NCI-H2196 (cell line): ENCODE measurements around the gene CAB39.

Experiments used
- DNase-seq: peaks from one replicate; lab custom pipeline; 2025; ENCODE audit not compliant: unreplicated experiment; lab: John Stamatoyannopoulos, UW

Gene CAB39

DNA sequence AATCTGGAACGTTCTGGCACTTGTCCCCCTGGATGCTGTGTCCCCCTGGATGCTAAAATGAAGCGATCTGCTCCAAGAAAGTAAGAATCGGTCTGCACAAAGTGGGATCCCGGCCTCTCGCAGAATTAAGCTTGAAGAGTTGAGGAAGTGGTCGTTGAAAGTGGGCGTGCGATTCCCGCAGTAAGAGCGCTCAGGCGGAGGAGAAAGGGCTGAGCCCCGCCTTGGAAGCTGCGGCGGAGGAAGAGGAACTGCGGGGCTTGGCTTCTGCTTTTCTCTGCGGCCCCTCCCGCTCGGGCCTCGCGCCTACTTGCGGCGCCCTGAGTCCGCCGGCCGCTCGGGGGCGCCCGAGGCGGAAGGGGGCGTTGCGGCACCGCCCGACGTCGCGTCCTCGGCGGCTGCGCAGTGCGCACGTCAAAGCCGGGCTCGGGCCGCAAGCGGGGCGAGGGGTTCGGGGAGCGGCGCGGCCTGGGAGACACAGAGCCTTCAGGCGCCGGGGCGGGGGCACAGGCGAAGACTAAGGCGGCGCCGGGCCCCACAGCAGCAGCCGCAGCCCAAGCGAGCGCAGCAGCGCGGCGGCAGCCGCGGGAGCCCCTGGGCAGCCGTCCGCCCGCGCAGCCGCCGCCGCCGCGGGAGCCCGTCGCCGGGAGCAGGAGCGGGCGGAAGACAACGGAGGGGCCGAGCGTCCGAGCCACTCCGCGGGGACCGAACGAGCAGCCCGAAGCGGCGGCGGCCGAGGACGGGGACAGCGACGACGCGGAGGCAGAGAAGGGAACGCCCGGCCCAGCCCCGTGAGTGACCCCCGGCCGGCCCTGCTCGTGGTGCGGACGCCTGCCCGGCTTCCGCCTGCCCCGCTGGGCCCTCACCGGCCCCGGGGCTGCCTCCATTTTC is at the start of gene CAB39:
CAB39 (plus strand) TSS at position 400 of the 888 bp plus-strand sequence. CDS start 47,160 bp downstream, outside the sequence.
- DNase-seq = peak; percentile 96

DNA sequence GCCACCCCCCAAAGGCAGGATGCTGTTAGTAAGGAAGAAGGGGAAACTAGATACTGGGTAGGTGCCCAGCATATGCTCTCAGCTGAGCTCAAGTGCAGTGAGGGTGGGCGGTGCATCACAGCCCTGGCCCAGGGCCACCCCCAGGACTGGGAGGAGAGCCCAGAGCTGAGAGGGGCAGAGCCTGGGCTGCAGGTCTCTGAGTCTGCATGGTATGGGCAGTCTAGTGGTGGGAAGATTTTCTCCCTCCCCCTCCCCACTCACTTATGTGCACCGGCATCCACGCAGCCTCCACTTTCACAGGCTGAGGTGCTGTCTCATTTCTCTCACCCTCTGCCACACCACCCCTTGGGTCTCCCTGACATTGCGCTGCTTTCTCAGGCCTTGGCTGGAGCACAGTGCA is 48.5 kb upstream of the CAB39 start:
- peak; percentile 7 for DNase-seq

DNA sequence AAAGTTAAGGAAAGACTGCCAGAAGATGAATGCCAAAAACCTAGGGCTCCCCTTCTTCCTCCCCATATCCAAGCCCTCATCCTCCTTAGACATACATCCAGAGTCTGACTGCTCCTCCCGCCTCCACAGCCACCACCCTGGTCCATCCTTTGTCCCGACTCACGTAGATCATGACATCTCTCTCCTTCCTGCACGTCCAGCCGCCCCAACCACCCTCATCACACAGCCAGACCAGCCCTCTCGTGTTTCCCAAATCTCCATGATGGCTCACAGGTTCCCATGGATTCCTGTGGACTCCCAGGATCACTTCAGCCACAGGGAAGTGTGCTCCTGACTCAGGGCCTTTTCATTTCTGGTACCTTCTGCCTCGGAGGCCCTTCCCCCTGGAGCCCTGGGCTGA is 47.8 kb upstream of the CAB39 start:
- no peak for DNase-seq

DNA sequence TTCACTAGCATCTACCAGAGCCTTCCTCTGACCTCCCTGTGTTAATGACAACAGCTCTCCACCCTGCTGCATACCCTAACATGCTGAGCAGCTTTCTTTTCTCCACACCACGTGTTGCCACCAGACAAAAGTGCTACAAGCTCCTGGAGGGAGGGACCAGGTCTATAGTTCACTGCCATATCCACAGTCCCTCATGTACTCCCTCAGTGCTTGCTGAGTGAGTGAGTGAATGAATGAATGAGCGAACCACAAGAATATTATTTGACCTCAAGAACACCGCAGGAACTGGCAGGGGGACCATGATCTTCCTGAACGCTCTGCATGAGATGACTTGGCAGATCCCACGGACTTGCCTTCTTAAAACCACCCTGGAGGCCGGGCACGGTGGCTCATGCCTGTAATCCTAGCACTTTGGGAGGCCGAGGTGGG is 47.4 kb upstream of the CAB39 start:
- DNase-seq = no peak

DNA sequence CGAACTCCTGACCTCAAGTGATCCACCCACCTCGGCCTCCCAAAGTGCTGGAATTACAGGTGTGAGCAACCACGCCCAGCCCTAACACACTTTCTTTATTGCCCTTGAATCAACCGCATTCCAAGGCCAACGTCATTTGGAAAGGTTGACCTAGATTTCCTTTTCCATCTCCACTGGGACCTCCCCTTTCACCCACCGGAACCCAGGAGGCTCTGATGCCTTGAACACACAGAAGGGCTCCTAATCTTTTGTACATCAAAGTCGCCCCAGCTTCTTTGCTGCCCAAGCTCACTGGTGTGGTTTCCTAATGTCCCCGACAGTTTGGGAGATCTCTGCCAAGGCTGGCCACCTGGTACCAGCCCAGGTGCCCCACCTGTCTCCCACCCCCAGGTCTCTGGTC is 46.2 kb upstream of the CAB39 start:
- no peak for DNase-seq

DNA sequence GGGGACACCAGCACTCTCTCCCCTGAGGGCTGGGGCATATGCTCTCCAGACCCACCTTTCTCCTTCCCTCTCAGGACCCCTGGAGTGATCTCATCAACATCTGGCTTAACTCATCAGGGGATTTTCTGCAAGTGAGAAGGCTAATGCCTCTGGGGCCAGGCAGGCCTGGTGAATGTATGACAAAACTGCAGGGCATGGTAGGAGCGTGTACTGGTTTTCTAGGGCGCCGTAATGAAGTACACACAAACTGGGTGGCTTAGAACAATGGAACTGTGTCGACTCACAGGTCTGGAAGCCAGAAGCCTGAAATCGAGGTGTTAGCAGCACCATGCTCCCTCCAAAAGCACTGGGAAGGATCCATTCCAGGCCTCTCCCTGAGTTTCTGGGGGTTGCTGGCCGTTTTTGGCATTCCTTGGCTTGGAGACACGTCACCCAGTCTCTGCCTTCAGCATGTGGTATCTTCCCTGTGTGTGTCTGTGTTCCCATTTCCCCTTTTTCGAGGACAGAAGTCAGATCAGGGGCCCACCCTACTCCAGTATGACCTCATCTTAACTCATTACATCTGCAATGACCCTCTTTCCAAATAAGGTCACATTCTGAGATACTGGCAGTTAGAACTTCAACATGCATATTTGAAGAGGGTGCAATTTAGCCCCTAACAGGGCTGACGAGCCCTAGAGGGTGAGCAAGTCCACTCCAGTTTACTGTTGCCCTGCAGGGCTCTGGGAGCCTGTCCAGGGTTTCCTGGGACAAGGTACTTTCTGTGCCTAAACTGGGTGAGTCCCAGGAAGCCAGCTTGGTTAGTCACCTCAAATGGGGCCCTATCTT is 45.5 kb upstream of the CAB39 start:
- no peak for DNase-seq

DNA sequence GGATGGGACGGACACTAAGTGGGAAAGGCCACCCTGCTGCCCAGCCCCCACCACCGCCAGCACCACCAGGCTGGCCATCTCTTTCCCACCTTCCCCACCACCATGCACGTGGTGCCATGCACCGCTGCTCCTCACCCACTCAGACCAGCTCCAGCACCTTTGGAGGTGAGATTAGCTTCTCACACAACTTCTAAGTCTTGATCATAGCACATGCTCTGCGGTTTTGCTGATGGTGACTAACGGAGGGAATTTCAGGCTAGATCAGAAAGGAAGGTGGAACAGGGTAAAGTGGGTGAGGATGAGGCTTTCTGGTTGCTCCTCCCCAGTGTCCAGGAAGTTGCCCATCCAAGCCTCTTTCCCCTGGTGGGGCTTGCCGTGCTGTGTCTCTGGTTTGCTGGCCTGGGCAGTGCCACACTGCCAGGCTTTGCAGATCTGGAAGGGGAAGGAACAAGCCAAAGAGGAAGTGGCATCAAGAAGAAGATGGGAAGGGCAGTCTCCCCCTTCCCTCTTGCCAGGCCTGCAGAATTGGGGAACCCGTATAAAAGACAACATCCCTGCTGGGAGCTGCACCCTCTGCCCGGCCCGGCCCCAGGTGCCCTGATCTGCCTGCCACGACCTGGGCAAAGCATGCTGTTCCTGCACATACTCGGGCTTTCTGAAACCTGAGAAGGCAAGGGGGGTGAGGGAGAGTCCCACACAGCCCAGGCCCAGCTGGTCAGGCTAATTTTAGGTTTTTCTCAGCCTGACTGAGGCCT is 44.3 kb upstream of the CAB39 start:
- no peak for DNase-seq

DNA sequence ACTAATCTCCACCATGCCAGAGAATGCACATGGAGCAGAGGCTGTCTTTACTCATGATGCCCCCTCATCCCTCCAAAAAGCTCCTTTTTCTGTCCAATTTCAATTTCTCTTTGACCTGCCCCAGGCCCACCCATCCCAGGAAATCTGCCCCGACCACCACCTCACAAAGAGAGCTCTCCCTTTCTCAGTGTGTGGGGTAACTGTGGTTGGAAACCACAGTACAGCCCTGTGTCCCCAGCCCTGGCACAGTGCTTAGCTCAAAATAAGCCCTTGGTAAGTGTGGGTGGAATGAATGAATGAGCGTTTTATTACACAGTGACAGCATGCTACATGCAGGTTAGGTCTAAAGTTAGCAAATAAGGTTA is 43.7 kb upstream of the CAB39 start:
- DNase-seq = no peak

DNA sequence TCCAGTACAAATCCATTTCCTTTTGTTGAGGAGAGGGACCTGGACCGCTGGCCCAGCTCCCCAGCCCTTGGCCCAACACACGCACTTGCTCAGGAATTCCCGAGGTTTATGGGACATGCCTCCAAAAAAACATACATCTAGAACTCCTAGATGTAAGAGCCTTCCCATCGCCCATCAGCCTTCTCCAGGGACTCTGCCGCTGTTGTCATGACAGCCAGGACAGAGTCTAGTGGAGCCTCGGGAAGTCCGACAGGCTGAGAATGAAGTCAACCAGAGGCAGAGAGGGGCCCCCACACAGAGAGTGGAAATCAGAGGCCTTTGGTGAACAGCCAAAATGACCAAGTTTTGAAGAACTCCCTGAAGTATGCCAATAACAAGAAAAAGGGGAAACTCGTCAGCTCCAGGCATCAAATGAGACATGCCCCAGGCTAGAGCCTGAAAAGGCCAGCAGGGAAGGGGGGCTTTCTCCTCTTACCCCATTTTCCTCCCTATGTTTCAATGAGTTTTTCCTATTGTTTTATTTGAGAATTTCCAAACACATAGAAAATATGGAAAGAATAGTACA is 43.2 kb upstream of the CAB39 start:
- DNase-seq = no peak

DNA sequence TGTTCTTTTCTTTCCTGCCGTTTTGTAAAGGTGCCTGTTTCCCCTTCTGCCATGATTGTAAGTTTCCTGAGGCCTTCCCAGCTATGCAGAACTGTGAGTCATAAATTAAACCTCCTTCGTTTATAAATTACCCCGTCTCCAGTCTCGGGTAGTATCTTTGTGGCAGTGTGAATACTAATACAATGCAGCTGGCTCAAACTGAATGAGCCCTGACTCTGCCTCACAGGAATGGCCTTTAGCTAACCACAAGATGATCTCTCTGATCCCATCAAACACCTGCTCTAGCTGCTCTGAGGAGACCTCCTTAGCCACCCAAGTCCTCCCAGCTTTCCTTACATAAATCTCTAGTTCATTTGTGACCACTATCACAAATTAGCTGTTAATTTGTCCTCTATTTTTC is 41.5 kb upstream of the CAB39 start:
- no peak for DNase-seq

DNA sequence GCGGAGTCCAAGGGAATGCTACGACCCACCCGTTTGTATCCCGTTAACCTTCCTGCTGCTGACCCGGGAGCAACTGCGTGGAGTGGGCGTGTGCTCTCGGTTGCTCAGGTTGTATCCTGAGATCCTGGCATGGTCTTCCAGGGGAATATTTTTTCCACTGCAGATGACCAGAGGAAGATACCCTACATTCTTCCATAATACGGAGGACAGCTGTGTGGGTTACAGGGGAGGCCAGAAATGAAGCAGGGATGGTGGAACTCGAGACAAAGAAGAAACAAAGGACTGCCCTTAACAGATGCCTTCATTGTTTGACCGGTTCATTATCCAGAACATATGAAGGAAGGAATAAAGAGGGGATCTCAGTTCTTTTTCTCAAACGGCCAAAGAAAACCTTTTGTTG is 39.8 kb upstream of the CAB39 start:
- no peak for DNase-seq

DNA sequence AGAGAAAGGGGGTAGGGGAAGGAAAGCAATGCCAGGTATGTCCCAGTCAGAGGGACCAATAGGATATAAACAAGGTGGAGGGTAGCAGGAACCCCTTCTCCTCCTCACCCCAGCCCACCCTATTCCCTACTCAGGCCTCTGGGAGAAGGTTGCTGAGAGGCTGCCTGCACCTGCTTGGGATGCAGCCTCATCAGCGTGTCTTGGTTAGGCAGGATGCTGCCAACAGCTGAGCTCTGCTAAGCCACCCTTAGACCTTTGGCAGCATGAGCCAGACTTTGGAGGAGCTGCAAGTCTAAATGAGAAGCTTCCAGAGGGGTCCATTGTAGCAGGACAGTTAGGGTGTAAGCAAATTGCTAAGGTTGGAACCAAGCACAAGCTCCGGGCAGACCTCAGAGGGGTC is 38.2 kb upstream of the CAB39 start:
- DNase-seq = no peak

DNA sequence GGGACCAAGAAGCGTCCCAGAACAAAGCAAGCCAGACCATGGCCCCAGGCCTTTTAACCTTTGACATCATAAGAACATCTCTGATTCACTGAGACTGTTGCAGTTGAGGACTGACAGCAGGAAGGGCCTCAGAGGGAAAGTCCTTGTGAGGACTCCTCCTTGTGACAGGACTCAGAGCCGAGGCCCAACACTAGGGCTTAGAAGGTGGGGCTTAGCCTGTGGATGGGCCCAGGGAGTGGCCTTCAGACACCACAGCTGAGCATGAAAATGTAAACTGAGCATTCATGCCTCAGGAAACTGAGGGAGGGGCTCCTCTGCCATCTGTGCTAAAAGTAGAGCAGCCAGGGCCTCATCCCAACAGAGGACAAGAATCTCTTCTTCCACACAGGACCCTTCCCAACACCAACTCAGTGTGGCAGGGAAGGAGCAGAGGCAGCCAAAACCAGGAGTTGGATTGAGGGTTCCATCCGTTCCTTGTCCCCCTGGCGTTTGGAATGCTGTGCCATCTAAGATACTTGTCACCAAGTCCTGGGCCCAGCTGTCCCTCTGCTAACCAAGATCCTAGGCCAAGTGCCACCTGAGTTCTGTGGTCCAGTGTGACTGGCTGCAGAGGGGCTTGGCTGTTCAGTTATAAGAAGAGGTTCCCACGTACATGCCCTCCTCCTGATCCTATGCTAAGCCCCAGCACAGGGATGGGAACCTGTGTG is 37.5 kb upstream of the CAB39 start:
- DNase-seq = no peak

DNA sequence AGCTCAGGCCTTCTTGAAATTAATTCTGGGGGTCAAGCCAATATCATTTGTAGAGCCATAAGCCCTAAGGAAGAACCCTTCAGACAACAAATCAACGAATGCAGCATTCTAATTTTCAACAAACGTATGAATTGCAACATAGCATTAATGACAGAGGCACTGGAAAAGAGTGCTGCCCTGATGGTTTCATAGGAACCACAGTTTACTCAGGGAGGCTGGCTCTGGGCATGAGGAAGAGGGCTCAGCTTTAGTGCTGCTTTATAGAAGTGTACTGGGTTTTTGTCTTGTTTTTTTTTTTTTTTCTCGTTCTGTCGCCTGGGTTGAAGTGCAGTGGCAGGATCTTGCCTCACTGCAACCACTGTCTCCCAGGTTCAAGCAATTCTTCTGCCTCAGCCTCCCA is 36.1 kb upstream of the CAB39 start:
- DNase-seq = no peak

DNA sequence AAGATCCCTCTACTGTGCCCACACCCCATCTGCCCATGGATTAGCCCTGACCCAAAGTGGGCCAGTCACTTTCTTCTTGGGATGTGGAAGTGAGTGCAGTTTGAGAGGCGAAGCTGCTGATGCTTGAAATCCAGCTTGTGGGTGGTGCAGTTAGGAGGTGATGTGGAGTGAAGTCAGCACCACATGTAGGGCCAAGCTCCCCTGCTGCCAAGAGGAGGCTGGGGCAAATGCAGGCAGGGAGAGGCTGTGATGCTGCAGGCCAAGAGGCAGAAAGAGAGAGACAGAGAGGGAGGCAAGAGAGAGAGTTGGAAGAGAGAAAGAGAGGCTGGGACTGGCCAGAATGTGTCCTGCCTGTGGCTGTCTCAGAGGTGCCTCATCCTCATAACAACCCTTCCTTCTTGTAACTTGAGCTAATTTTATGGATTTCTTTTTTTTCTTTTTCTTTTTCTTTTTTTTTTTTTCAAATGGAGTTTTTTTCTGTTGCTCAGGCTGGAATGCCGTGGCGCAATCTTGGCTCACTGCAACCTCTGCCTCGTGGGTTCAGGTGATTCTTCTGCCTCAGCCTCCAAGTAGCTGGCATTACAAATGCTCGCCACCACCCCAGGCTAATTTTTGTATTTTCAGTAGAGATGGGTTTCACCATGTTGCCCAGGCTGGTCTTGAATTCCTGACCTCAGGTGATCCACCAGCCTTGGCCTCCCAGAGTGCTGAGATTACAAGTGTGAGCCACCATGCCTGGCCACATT is 35.3 kb upstream of the CAB39 start:
- no peak for DNase-seq

DNA sequence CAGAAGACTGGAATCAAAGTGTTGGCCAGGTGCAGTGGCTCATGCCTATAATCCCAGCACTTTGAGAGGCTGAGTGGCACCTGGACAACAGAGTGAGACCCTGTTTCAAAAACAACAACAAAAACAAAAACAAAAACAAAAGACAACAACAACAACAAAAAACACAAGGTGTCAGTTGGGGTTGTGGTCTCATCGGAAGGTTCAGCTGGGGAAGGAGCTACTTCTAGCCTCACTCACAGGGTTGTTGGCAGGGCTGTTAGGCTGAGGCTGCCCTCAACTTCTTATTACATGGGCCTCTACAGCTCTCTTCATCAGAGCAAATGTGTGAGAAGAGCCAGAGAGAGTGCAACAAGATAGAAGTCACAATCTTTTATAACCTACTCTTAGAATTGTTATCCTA is 34.6 kb upstream of the CAB39 start:
- DNase-seq = no peak

DNA sequence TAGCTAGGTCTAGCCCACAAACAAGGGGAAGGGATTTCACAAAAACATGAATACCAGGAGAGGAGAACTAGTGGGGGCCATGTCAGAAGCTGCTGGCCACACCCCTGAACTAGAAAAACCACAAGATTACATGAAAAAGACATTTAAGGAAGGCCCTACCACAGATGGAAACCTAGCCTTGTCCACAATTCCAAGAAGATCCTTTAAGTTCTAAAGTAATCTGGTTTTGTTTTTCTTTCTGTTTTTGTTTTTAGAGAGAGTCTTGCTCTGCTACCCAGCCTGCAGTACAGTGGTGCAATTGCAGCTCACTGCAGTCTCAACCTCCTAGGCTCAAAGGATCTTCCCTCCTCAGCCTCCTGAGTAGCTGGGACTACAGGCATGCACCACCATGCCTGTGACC is 34.2 kb upstream of the CAB39 start:
- no peak for DNase-seq

DNA sequence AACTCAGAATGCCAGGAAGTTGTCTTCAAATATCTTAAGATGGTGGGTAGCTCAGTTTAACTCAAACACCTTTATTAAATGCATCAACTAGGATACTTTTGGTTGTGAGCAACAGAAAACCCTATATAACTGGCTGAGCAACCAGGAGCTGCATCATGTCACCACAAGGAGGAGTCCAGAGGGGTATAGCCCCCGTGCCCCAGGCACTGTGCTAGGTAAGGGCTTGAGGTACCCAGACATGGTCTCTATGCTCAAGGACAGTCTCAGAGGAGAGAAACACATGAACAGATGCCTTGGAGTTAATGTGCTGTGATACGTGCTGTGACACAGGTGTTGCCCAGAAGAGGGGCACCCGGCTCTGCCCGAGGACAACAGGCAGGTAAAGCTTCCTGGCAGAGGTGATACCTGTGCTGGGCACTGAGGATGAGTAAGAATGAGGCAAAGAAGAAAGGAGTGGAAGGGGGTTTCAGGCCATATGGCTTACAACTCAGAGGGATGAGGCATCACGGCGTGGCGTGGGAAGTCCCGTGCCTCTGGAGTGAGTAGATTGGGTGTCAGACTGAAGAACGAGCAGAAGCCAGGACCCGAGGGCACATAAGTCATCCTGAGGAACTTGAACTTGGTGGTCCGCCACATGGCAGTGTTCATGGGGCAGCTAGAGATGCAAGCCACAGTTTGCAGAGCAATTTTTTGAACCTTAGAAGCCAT is 32.0 kb upstream of the CAB39 start:
- no peak for DNase-seq

DNA sequence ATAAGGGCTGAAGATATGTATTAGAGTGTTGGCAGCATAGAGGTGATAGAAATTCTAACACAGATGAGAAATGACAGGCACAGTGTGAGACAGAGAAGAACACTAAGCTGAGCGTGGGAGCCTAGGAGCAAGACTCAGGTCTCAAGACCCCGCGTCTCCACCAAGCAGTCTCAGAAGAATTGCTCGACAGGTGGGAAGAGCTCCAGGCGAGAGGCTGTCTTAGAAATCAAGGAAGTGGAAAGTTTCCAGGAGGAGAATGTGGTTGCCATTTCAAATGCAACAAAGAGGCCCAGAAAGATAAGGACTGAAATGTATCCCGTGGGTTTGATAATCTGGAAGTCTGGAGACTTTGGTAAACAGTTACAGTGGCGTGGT is 31.5 kb upstream of the CAB39 start:
- no peak for DNase-seq
